ENCODE measurements around the gene IQSEC1.

The IQSEC1 gene

DNA sequence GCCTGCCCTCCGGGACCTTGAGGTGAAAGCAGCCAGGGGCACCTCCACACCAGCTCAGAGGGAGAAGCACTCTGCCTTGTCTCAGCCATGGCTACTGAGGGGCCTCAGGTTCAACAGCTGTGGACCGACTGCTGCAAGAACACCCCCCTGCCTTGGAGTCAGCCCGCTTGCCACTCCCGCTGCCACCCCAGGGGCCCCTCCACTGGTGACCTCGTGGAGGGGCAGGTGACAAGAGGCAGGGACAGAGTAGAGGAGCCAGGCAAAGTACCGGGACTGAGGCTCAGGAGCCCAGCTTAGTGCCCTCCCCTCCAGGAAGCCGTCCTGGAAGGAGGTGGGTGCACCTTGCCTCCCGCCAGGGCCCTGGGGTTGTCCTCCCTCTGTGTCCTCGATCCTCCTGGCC is 152.3 kb downstream of the IQSEC1 start:
- TF ChIP-seq, protein P1, sequence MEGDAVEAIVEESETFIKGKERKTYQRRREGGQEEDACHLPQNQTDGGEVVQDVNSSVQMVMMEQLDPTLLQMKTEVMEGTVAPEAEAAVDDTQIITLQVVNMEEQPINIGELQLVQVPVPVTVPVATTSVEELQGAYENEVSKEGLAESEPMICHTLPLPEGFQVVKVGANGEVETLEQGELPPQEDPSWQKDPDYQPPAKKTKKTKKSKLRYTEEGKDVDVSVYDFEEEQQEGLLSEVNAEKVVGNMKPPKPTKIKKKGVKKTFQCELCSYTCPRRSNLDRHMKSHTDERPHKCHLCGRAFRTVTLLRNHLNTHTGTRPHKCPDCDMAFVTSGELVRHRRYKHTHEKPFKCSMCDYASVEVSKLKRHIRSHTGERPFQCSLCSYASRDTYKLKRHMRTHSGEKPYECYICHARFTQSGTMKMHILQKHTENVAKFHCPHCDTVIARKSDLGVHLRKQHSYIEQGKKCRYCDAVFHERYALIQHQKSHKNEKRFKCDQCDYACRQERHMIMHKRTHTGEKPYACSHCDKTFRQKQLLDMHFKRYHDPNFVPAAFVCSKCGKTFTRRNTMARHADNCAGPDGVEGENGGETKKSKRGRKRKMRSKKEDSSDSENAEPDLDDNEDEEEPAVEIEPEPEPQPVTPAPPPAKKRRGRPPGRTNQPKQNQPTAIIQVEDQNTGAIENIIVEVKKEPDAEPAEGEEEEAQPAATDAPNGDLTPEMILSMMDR (IDR thresholded peaks at IDR 0.05), result no peak
- Mint-ChIP-seq H3K36me3 (ENCODE audit: low read depth) (peaks cover 10% of the 10 kb centered on the region), H3K27me3 (ENCODE audit: low read depth, poor library complexity) (no peaks in the 10 kb centered on the region), H3K9me3 (no peaks in the 10 kb centered on the region), H3K27ac (no peak overlapping the region), H3K4me3 (no peak overlapping the region), H3K4me1 (no peaks in the 10 kb centered on the region)
- no peak for DNase-seq

DNA sequence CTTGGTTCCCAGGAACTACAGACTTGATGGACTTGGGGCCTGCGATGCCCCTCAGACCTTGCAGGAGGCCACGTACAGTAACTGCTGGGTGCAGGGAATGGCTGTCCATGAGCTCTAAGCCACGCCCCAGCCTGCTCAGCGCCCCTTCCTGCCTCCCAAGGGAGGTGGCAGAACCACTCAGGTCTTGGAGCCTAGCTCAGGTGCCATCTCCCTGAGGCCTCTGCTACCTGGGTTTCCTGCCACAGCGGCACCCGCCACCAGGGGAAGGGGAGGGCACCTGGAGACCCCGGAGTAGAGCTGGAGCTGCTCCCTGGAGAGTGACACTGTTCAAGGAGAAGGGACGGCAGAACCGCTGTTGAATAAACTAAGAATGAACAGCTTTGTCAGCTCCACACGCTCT is 154.0 kb downstream of the IQSEC1 start:
- DNase-seq, result no peak
- Mint-ChIP-seq H3K27me3 (ENCODE audit: low read depth, poor library complexity) (no peaks in the 10 kb centered on the region), H3K4me1 (no peaks in the 10 kb centered on the region), H3K36me3 (ENCODE audit: low read depth) (peaks cover 13% of the 10 kb centered on the region), H3K27ac (no peak overlapping the region), H3K9me3 (no peaks in the 10 kb centered on the region), H3K4me3 (no peak overlapping the region)
- TF ChIP-seq, protein P1 (IDR thresholded peaks at IDR 0.05), result no peak

DNA sequence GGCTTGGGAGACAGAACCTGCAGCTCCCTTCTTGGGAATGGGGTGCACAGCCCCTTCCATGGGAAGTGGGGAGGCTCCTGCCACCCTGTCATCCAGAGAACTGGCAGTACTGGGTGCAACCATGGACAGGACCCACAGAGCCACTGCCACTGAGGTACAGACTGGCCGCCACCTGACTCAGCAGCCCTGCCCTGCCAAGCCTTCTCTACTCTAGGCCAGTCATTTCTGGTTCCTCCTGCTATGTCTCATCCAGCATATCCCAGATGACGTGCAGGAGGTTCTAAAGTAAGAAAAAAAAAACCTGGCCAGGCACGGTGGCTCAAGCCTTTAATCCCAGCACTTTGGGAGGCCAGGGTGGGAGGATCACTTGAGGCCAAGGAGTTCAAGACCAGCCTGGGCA is 155.0 kb downstream of the IQSEC1 start:
- Mint-ChIP-seq H3K36me3 (ENCODE audit: low read depth) (peaks cover 23% of the 10 kb centered on the region), H3K27me3 (ENCODE audit: low read depth, poor library complexity) (no peaks in the 10 kb centered on the region), H3K4me3 (no peak overlapping the region), H3K9me3 (no peaks in the 10 kb centered on the region), H3K27ac (no peak overlapping the region), H3K4me1 (no peaks in the 10 kb centered on the region)
- DNase-seq, result no peak
- TF ChIP-seq, protein P1 (IDR thresholded peaks at IDR 0.05), result no peak

DNA sequence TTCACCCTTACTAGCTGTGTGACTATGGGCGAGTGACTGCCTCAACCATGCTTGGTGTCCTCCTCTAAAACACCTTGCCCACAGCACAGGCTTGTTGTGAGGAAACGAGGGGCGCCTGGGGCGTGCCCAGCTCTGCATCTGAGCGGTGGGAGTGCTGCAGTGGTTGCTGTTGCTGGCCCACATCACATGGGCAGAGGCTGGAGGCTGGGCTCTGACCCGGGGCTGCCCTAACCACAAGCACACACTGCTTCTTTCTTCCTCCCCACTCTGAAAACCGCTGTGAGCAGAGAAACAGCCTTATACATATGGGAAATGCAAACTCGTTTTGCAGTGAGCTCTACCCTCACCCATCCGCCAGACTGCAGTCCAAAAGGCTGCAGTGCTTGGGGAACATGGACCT is 157.1 kb downstream of the IQSEC1 start:
- no peaks in the 10 kb centered on the region for H3K27me3 Mint-ChIP-seq (ENCODE audit: low read depth, poor library complexity)
- no peaks in the 10 kb centered on the region for H3K4me1 Mint-ChIP-seq
- peaks cover 30% of the 10 kb centered on the region for H3K36me3 Mint-ChIP-seq (ENCODE audit: low read depth)
- H3K4me3 Mint-ChIP-seq, result no peak overlapping the region
- no peaks in the 10 kb centered on the region for H3K9me3 Mint-ChIP-seq
- no peak overlapping the region for H3K27ac Mint-ChIP-seq
- TF ChIP-seq, protein P1 (IDR thresholded peaks at IDR 0.05), result no peak
- DNase-seq, result no peak

DNA sequence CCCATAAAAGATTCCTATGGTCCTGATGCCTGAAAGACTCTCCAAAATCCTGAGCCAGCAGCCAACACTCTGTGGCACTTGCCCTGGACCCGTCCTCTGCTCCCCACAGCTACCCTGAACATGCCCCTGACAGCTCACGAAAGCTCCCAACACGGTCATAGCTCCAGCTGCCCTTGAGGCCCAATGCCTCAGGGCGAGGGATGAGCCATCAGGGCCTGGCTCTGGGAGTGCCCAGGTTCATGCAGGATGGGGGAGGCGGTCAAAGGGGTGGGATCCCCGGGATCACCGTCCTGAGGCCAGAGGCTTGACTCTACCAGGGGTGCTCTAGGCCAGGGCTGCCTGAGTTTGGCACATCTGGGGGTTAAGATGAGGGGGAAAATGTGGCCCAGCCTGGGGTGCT is 159.1 kb downstream of the IQSEC1 start:
- Mint-ChIP-seq H3K27ac (no peak overlapping the region), H3K27me3 (ENCODE audit: low read depth, poor library complexity) (no peaks in the 10 kb centered on the region), H3K36me3 (ENCODE audit: low read depth) (peaks cover 35% of the 10 kb centered on the region), H3K4me1 (no peaks in the 10 kb centered on the region), H3K4me3 (no peak overlapping the region), H3K9me3 (no peaks in the 10 kb centered on the region)
- TF ChIP-seq, protein P1 (IDR thresholded peaks at IDR 0.05), result no peak
- DNase-seq, result no peak

DNA sequence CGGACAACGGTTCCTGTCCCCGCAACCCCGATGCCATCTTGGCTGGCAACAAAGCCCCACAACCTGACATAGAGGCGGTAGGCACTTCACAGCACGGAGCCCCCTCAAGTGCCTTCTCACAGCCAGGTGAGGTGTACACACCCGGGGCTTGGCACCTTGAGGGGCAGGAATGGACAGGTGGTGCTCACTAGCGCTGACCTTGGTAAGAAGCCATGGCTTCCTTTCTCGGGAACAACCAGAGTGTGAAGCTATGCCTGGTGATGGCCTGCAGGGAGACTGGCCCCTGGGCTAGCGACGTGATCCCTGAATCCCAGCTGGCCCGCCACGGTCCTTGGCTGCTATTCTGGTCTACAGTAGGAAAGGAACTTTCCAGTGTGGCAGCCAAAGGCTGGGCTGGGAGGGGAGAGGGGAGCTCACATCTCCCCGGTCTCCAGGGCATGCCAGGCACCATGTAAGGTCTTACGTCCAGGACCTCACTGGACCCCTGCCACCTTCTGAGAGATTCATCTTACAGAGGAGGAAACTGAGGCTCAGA is 161.3 kb downstream of the IQSEC1 start:
- H3K36me3 Mint-ChIP-seq (ENCODE audit: low read depth), result peaks cover 41% of the 10 kb centered on the region
- TF ChIP-seq, protein P1 (IDR thresholded peaks at IDR 0.05), result no peak
- no peaks in the 10 kb centered on the region for H3K9me3 Mint-ChIP-seq
- no peak overlapping the region for H3K4me3 Mint-ChIP-seq
- no peak for DNase-seq
- H3K4me1 Mint-ChIP-seq, result no peaks in the 10 kb centered on the region
- no peaks in the 10 kb centered on the region for H3K27me3 Mint-ChIP-seq (ENCODE audit: low read depth, poor library complexity)
- no peak overlapping the region for H3K27ac Mint-ChIP-seq

Measured in nephron progenitor cell (in vitro differentiated cells).